NB4 (cell line): ENCODE data around the gene APC.

Experiments
- TF ChIP-seq, protein P1 (sequence below): IDR thresholded peaks from one replicate; pipeline ENCODE4 v1.5.1; 2012; ENCODE audit warnings: low read depth, low read length
- TF ChIP-seq, protein P2 (sequence below): IDR thresholded peaks from 2 replicates; pipeline ENCODE4 v1.6.1; 2011; ENCODE audit warnings: low read depth, low read length

DNA sequence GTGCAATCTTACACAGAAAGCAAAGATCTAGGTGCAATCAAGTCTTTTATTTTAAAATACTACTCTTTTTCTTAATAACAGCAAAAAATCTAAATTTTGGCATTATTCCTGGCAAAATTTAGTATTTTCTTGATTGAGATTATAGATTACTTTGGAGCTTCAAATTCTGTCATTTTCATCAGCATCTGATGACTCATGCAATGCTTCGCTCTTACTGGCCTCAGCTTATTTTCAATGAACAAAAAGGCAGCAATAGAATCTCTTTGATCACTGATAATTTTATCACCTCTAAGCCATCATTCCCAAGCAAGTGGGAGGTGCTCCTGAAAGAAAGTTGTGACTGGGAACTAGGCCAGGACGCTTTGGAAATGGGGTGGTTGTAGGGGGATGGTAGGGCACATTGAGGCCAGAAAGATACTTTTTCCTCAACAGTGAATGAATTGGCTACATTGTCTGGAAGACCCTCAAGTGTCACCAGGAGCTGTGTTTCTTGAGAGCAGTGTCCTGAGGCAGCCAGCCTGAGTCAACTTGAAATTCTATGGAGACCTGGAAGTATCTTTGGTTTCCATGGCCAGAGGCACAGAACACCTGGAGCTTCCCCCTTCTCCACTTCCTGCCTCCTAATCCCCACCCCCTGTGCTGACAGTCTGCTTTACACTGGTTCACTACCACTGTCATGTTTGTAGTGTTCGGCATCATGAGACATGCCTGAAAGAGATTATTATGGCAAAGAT lies 46.9 kb upstream of the APC start:
- TF ChIP-seq, protein P1, sequence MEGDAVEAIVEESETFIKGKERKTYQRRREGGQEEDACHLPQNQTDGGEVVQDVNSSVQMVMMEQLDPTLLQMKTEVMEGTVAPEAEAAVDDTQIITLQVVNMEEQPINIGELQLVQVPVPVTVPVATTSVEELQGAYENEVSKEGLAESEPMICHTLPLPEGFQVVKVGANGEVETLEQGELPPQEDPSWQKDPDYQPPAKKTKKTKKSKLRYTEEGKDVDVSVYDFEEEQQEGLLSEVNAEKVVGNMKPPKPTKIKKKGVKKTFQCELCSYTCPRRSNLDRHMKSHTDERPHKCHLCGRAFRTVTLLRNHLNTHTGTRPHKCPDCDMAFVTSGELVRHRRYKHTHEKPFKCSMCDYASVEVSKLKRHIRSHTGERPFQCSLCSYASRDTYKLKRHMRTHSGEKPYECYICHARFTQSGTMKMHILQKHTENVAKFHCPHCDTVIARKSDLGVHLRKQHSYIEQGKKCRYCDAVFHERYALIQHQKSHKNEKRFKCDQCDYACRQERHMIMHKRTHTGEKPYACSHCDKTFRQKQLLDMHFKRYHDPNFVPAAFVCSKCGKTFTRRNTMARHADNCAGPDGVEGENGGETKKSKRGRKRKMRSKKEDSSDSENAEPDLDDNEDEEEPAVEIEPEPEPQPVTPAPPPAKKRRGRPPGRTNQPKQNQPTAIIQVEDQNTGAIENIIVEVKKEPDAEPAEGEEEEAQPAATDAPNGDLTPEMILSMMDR: no peak
- TF ChIP-seq, protein P2, sequence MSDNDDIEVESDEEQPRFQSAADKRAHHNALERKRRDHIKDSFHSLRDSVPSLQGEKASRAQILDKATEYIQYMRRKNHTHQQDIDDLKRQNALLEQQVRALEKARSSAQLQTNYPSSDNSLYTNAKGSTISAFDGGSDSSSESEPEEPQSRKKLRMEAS: no peak
